SKM-1 treated with dmso at 0.1 percent for 144 hours (cell line): Measurements from ENCODE around the gene MALRD1.
"Not testable (repeated sequence)": the region's sequence is repeated elsewhere in the genome, so short reads cannot be mapped to it uniquely, and the experiment has no call there.

Experiments used
- DNase-seq: peaks from one replicate; lab custom pipeline; 2025; ENCODE audit not compliant: unreplicated experiment; lab: John Stamatoyannopoulos, UW

The MALRD1 gene

GRCh38 chr10:19704544-19704943, 655.9 kb downstream of the MALRD1 start:
- DNase-seq, result no peak

- no peak for DNase-seq
These were observed 656.6 kb downstream of the MALRD1 start for GRCh38 chr10:19705250-19705649.

DNA sequence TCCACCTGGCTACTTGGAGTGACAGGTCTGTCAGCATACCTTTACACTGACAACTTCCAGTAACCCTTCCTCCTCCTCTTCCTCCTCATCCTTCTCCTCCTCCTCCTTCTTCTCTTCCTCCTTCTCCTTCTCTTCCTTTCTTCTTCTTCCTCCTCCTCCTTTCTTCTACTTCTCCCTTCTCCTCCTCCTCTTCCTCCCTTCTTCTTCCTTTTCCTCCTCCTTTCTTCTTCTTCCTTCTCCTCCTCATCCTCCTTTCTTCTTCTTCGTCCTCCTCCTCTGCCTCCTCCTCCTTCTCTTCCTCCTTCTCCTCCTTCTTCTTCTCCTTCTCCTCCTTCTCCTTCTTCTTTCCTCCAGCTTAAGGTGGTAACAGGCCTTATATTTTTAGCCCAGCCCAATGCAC, 658.3 kb downstream of the MALRD1 start:
- no peak for DNase-seq

DNA sequence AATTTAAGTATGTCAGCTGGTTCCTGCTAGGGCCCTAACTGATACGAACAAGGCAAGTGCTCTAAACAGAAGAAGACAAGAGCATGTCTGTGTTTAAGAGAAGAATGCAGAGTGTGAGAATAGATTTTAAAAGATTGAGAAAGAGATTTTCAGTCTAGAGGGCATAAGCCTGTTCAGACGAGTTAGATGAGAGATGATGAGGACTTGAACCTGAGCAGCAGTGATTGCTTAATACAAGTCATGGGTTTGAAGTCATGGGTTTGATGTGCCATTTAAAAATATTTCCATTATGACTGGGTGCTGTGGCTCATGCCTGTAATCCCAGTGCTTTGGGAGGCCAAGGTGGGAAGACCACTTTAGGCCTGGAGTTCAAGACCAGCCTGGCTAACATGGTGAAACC, 658.8 kb downstream of the MALRD1 start:
- DNase-seq, result no peak

GRCh38 chr10:19708031-19708430, 659.4 kb downstream of the MALRD1 start:
- no peak for DNase-seq

GRCh38 chr10:19710600-19710999, 662.0 kb downstream of the MALRD1 start:
- DNase-seq, result no peak

- no peak for DNase-seq
These were observed 664.6 kb downstream of the MALRD1 start for GRCh38 chr10:19713159-19713558.

- no peak for DNase-seq
These were observed 665.4 kb downstream of the MALRD1 start for GRCh38 chr10:19713800-19714525.

DNA sequence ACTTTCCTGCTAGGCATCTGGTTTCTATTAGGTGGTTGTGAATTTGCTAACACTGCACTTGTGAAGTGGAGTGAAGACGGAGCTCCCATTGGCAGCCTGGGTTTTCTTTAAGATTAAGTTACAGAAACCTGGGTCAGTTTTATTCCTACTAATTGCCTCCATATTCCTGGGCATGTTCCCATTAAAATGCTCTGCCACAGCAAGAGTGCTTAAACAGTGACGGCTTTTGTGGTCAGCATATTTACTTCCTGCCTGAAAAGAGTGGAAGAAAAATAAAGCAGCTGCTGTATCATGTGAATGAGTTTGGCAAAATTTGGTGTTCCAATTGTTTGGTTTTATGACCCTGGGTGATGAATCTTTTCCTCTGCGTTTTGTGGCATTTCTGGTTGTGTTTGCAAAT, 670.7 kb downstream of the MALRD1 start:
- no peak for DNase-seq

- no peak for DNase-seq
These were observed 675.7 kb downstream of the MALRD1 start for GRCh38 chr10:19724287-19724686.

DNA sequence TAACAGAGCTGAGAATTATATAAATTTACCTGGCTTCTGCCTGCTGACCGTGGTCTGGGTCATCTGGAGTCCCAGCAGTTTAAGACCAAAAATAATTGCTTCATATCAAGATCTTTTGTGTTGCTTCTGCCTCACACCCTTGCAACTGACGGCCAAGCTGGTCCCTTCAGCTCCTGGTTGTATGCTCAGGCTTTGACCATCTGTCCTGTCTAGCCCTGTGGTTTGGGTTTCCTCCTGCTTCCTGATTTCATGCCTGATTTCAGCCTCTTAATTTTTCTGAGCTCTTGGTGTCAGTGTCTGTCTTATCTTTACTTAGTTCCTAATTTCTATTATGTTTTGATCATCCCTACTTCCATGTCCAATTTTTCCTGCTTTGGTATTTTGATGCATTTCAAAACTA, 679.8 kb downstream of the MALRD1 start:
- peak; percentile 0 for DNase-seq

DNA sequence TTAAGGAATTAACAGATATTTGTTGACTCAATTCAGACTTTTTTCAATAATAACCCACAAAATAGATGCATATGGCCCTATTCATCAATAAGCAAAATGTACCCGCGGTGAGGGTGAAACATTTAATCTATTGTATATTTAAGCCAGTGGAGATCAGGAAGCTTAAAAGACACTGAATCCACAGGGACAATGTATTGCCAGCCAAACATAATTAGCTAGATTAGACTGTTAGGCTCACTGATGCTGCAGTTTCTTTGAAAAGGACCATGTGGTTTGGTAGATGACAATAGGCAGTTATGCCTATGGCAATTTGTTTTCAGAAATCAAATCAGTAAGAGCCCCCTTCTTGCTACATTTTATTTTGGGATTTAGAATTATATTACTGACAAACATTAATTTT, 680.4 kb downstream of the MALRD1 start:
- DNase-seq, result no peak

GRCh38 chr10:19730167-19730906, 681.7 kb downstream of the MALRD1 start:
- no peak for DNase-seq

DNA sequence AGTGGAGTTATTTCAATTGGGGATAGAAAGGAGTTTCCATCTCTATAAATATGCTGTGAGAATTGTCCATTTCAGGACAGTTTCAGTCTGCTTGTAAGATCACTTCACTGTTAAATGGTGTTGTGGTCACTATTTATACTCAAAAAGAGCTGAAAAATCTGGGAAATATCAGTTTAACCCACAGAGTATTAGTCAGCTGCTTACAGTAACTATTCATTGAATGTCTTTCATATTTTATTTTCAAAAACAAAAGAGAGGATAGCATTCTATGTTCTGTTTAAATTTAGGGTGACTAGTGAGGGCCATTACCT, 682.3 kb downstream of the MALRD1 start:
- DNase-seq, result no peak

- DNase-seq, result no peak
These were observed 683.0 kb downstream of the MALRD1 start for GRCh38 chr10:19731560-19731959.

DNA sequence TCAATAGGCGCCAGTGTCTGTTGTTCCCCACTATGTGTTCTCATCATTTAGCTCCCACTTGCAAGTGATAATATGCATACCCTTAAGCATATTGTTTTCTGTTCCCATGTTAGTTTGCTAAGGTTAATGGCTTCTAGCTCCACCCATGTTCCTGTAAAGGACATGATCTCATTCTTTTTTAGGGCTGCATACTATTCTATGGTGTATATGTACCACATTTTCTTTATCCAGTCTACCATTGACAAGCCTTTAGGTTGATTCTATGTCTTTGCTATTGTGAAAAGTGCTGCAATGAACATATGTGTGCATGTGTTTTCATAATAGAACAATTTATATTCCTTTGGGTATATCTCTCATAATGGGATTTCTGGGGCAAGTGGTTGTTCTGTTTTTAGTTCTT, 689.8 kb downstream of the MALRD1 start:
- DNase-seq, result no peak

- DNase-seq, result not testable (repeated sequence)
These were observed 690.6 kb downstream of the MALRD1 start for GRCh38 chr10:19739232-19739631.

GRCh38 chr10:19742144-19742543, 693.5 kb downstream of the MALRD1 start:
- DNase-seq, result not testable (repeated sequence)

- no peak for DNase-seq
These were observed 697.1 kb downstream of the MALRD1 start for GRCh38 chr10:19745672-19746071.

DNA sequence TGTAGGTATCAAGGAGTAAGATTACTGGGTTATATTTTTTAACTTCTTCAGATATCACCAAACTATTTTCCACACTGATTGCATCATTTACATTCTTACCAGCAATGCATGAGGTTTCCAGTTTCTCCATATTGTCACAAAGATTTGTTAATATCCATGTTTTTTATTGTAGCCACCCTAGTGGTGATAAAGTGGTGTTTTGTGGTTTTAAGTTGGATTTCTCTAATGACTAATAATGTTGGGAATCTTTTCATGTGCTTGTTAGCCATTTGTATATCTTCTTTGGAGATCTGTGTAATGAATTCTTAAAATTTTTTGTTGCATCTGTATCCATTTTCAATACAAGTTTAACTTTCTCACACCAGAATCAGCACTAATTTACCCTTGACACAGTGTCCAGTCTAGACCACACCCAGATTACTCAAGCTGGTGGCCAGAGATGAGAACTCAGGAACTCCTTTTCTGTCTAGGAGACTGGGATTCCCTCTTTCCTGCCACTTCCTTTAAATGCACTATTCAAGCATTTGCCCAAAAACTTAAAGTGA, 700.7 kb downstream of the MALRD1 start:
- DNase-seq, result no peak

- DNase-seq, result no peak
These were observed 702.4 kb downstream of the MALRD1 start for GRCh38 chr10:19750972-19751371.

GRCh38 chr10:19756919-19757318, 708.3 kb downstream of the MALRD1 start:
- no peak for DNase-seq
